Activated CD8-positive, alpha-beta T cell treated with anti-CD3 and anti-CD28 coated beads for 36 hours (primary cell): Measurements from ENCODE around the gene ZCCHC2. TPM values are rescaled to one million over a fixed set of nuclear protein-coding genes. Genes with fewer than 3 reads are reported as not detected.

Experiments used
- ATAC-seq: fragments of 200-7000 bp; cut with Tn5 transposase; one replicate; pipeline ENCODE4 v1.10.0; 2021; ENCODE audit warnings: mild to moderate bottlenecking, moderate library complexity
- CTCF ChIA-PET: fragments of 350-600 bp; sonication (Branson Sonifier 250); formaldehyde crosslinking; loops from one replicate; lab custom pipeline; 2021; ENCODE audit warnings: antibody characterized with exemption; lab: Charles Lee
- POLR2A ChIA-PET: fragments of 350-600 bp; sonication (Branson Sonifier 250); formaldehyde crosslinking; loops from one replicate; lab custom pipeline; 2021; ENCODE audit warnings: antibody characterized with exemption; lab: Charles Lee
- DNase-seq: peaks from one replicate; pipeline ENCODE4 v3.0.0-alpha.2; 2020
- H3K27ac Mint-ChIP-seq: one replicate; pipeline ENCODE4 v1.8.0; 2021; ENCODE audit warnings: mild to moderate bottlenecking, mixed read lengths
- H3K27me3 Mint-ChIP-seq: one replicate; pipeline ENCODE4 v1.8.0; 2021; ENCODE audit warnings: mixed read lengths
- H3K36me3 Mint-ChIP-seq: one replicate; pipeline ENCODE4 v1.8.0; 2021; ENCODE audit warnings: low read depth, mixed read lengths
- H3K4me1 Mint-ChIP-seq: one replicate; pipeline ENCODE4 v1.8.0; 2021; ENCODE audit warnings: low read depth, mixed read lengths
- H3K4me3 Mint-ChIP-seq: one replicate; pipeline ENCODE4 v1.8.0; 2021; ENCODE audit warnings: mild to moderate bottlenecking, moderate library complexity, mixed read lengths
- H3K9me3 Mint-ChIP-seq: one replicate; pipeline ENCODE4 v1.8.0; 2021; ENCODE audit warnings: mixed read lengths
- CTCF ChIP-seq: fragments of 200-600 bp; IDR thresholded peaks from one replicate; pipeline ENCODE4 v1.8.0; 2022; ENCODE audit warnings: antibody characterized with exemption, mild to moderate bottlenecking
- intact Hi-C: fragments of 100-400 bp; cut with micrococcal nuclease; formaldehyde crosslinking; loops from one replicate; pipeline ENCODE4 v1.10.0; 2022
- total RNA-seq, 2 experiments: library from RNA; stranded (reverse); gene quantifications; one replicate each; pipeline ENCODE4 v1.2.3, GENCODE V29; 2021

ZCCHC2 gene
- total RNA-seq, 2 experiments from 2014 or later = 31.7 to 33.4 TPM

GRCh38 chr18:62571037-62571436, 48.2 kb downstream of the ZCCHC2 start:
- intact Hi-C loops = loop anchor here (5.0 kb wide), 1 partner anchor 144 kb away; no protein-coding TSS in a partner anchor
- H3K9me3 Mint-ChIP-seq = no peaks in the 10 kb centered on the region

GRCh38 chr18:62571648-62572047, 48.8 kb downstream of the ZCCHC2 start:
- Mint-ChIP-seq H3K9me3 (no peaks in the 10 kb centered on the region), H3K27me3 (no peaks in the 10 kb centered on the region), H3K27ac (peak overlapping the region; percentile 43), H3K4me3 (no peak overlapping the region), H3K36me3 (peaks cover 64% of the 10 kb centered on the region), H3K4me1 (peaks cover 15% of the 10 kb centered on the region)
- TF ChIP-seq CTCF = no peak
- DNase-seq (no peak), ATAC-seq (peak; percentile 67)
- ChIA-PET POLR2A (no interaction called here), CTCF (interaction anchor here (0.8 to 3.2 kb wide), 3 partner anchors 11 to 14 kb away, joined by 3 to 13 read pairs (median 7); no protein-coding TSS in a partner anchor)
- intact Hi-C loops = loop anchor here (5.0 kb wide), 1 partner anchor 144 kb away; no protein-coding TSS in a partner anchor

More at GRCh38 chr18:62571037-62571436, 48.2 kb downstream of the ZCCHC2 start:
- peaks cover 64% of the 10 kb centered on the region for H3K36me3 Mint-ChIP-seq
- ChIA-PET CTCF (interaction anchor here (0.8 to 3.2 kb wide), 3 partner anchors 12 to 15 kb away, joined by 3 to 13 read pairs (median 7); no protein-coding TSS in a partner anchor), POLR2A (no interaction called here)
- ATAC-seq (peak; percentile 34), DNase-seq (no peak)
- H3K27me3 Mint-ChIP-seq = no peaks in the 10 kb centered on the region
- TF ChIP-seq CTCF = no peak
- no peak overlapping the region for H3K4me3 Mint-ChIP-seq
- H3K27ac Mint-ChIP-seq = peak overlapping the region; percentile 43
- H3K4me1 Mint-ChIP-seq = peaks cover 14% of the 10 kb centered on the region

GRCh38 chr18:62572456-62572855, 49.6 kb downstream of the ZCCHC2 start:
- Mint-ChIP-seq H3K4me3 (no peak overlapping the region), H3K27me3 (no peaks in the 10 kb centered on the region), H3K36me3 (peaks cover 68% of the 10 kb centered on the region), H3K9me3 (no peaks in the 10 kb centered on the region), H3K4me1 (peaks cover 23% of the 10 kb centered on the region), H3K27ac (peak overlapping the region; percentile 34)
- intact Hi-C loops = loop anchor here (5.0 kb wide), 1 partner anchor 145 kb away; no protein-coding TSS in a partner anchor
- DNase-seq (no peak), ATAC-seq (no peak)
- POLR2A ChIA-PET = no interaction called here
- CTCF ChIA-PET = interaction anchor here (0.9 to 3.2 kb wide), 3 partner anchors 12 to 37 kb away, joined by 3 to 13 read pairs (median 12); no protein-coding TSS in a partner anchor
- no peak for TF ChIP-seq CTCF

GRCh38 chr18:62574776-62575175, 52.0 kb downstream of the ZCCHC2 start:
- no peaks in the 10 kb centered on the region for H3K27me3 Mint-ChIP-seq
- CTCF ChIA-PET = interaction anchor here (1.2 to 1.4 kb wide), 2 partner anchors 9 to 154 kb away, joined by 3 to 7 read pairs; no protein-coding TSS in a partner anchor
- H3K4me1 Mint-ChIP-seq = peaks cover 27% of the 10 kb centered on the region
- no peak for ATAC-seq
- POLR2A ChIA-PET = no interaction called here
- H3K27ac Mint-ChIP-seq = peak overlapping the region; percentile 55
- no peak overlapping the region for H3K4me3 Mint-ChIP-seq
- no peak for TF ChIP-seq CTCF
- intact Hi-C loops = loop anchor here (5.0 kb wide), 1 partner anchor 147 kb away; no protein-coding TSS in a partner anchor
- DNase-seq = no peak
- H3K36me3 Mint-ChIP-seq = peaks cover 72% of the 10 kb centered on the region
- no peaks in the 10 kb centered on the region for H3K9me3 Mint-ChIP-seq

- DNase-seq (no peak), ATAC-seq (no peak)
- Mint-ChIP-seq H3K4me1 (peaks cover 24% of the 10 kb centered on the region), H3K27ac (no peak overlapping the region), H3K9me3 (no peaks in the 10 kb centered on the region), H3K27me3 (no peaks in the 10 kb centered on the region), H3K4me3 (no peak overlapping the region), H3K36me3 (peaks cover 63% of the 10 kb centered on the region)
- no peak for TF ChIP-seq CTCF
- intact Hi-C loops = no loop called here
- ChIA-PET POLR2A (no interaction called here), CTCF (interaction anchor here (1.3 to 1.7 kb wide), 4 partner anchors 7 to 156 kb away, joined by 3 to 7 read pairs (median 4); no protein-coding TSS in a partner anchor)
These were observed 53.4 kb downstream of the ZCCHC2 start for GRCh38 chr18:62576271-62576670.
